B cell (primary cell): ENCODE data around the gene AGO3. TPM values are rescaled to one million over a fixed set of nuclear protein-coding genes. Genes with fewer than 3 reads are reported as not detected.

ENCODE experiments used
- ATAC-seq: fragments of 200-7000 bp; cut with Tn5 transposase; one replicate; pipeline ENCODE4 v1.10.0; 2021; ENCODE audit warnings: low read depth, mild to moderate bottlenecking, moderate number of reproducible peaks, moderate library complexity
- CTCF ChIA-PET: fragments of 350-600 bp; sonication (Branson Sonifier 250); formaldehyde crosslinking; loops from one replicate; lab custom pipeline; 2021; ENCODE audit warnings: antibody characterized with exemption, inconsistent platforms; lab: Charles Lee
- POLR2A ChIA-PET: fragments of 350-600 bp; sonication (Branson Sonifier 250); formaldehyde crosslinking; loops from one replicate; lab custom pipeline; 2021; ENCODE audit warnings: antibody characterized with exemption; lab: Charles Lee
- DNase-seq: peaks from one replicate; pipeline ENCODE4 v3.0.0; 2013
- H2AFZ ChIP-seq: 2 replicates; pipeline ENCODE4 v1.6.1; 2012; ENCODE audit warnings: mild to moderate bottlenecking, low read depth, low read length; ENCODE audit not compliant: insufficient read depth, poor library complexity, severe bottlenecking
- H3K27ac ChIP-seq, 2 donors: 1 replicate in 1 of 2; 2 replicates in 1 of 2; pipeline ENCODE4 v1.5.1; 2012 to 2013; ENCODE audit warnings: low read length in 2 of 2, mild to moderate bottlenecking in 2 of 2, moderate library complexity in 1 of 2
- H3K27me3 ChIP-seq, 4 experiments: fragments of 200-600 bp in 1 of 4; sonication (generic) in 1 of 4; replicated peaks in 1 of 4; 1 replicate in 2 of 4; 2 replicates in 2 of 4; pipeline versions ENCODE4 v1.6.1 to v1.7.0; 2013 to 2016; ENCODE audit warnings: low read length in 3 of 4, mild to moderate bottlenecking in 2 of 4, mixed read lengths in 1 of 4, moderate library complexity in 1 of 4; ENCODE audit not compliant: insufficient read depth in 4 of 4, control insufficient read depth in 3 of 4; ENCODE audit errors: control extremely low read depth in 1 of 4
- H3K36me3 ChIP-seq, 2 experiments: replicated peaks in 1 of 2; 1 replicate in 1 of 2; 2 replicates in 1 of 2; pipeline versions ENCODE4 v1.6.1 to v1.7.1; 2013; ENCODE audit warnings: low read length in 1 of 2; ENCODE audit not compliant: insufficient read depth in 2 of 2, control insufficient read depth in 1 of 2; ENCODE audit errors: control extremely low read depth in 1 of 2, extremely low read depth in 1 of 2
- H3K4me1 ChIP-seq, 2 donors: fragments of 200-600 bp in 1 of 2; sonication (generic) in 1 of 2; 1 replicate in 1 of 2; 2 replicates in 1 of 2; pipeline versions ENCODE4 v1.5.1 to v1.6.1; 2013 to 2017; ENCODE audit warnings: low read length in 2 of 2; ENCODE audit not compliant: control insufficient read depth in 2 of 2, insufficient read depth in 2 of 2
- H3K4me2 ChIP-seq: replicated peaks from 2 replicates; pipeline ENCODE3; 2012; ENCODE audit warnings: mild to moderate bottlenecking, low read depth, low read length; ENCODE audit not compliant: poor library complexity, severe bottlenecking
- H3K4me3 ChIP-seq, 5 experiments: fragments of 200-600 bp in 1 of 5; sonication (generic) in 1 of 5; 1 replicate in 3 of 5; 2 replicates in 2 of 5; pipeline versions ENCODE4 v1.5.1 to v1.7.0; 2011 to 2016; ENCODE audit warnings: low read length in 4 of 5, mild to moderate bottlenecking in 4 of 5, low read depth in 2 of 5, control low read depth in 1 of 5, moderate library complexity in 1 of 5; ENCODE audit not compliant: insufficient read depth in 1 of 5; ENCODE audit errors: control extremely low read depth in 1 of 5, extremely low read depth in 1 of 5
- H3K79me2 ChIP-seq: fragments of 200-600 bp; sonication (generic); one replicate; pipeline ENCODE4 v1.6.0; 2016; ENCODE audit warnings: low read length; ENCODE audit not compliant: control insufficient read depth, insufficient read depth
- H3K9ac ChIP-seq: fragments of 200-600 bp; sonication (generic); 2 replicates; pipeline ENCODE4 v1.6.1; 2017; ENCODE audit warnings: mild to moderate bottlenecking, low read length, moderate library complexity
- H3K9me3 ChIP-seq, 3 donors: one replicate each; pipeline versions ENCODE4 v1.6.1 to v1.7.1; 2013; ENCODE audit warnings: low read length in 2 of 3; ENCODE audit not compliant: control insufficient read depth in 2 of 3, insufficient read depth in 1 of 3; ENCODE audit errors: control extremely low read depth in 1 of 3
- H4K20me1 ChIP-seq: 2 replicates; pipeline ENCODE4 v1.6.0; 2012; ENCODE audit warnings: mild to moderate bottlenecking, low read length; ENCODE audit not compliant: insufficient read depth, control insufficient read depth, poor library complexity, severe bottlenecking
- H3K27ac Mint-ChIP-seq: one replicate; pipeline ENCODE4 v1.8.0; 2021; ENCODE audit warnings: mixed read lengths
- H3K27me3 Mint-ChIP-seq: one replicate; pipeline ENCODE4 v1.8.0; 2021; ENCODE audit warnings: mixed read lengths
- H3K4me1 Mint-ChIP-seq: one replicate; pipeline ENCODE4 v1.8.0; 2021; ENCODE audit warnings: mixed read lengths
- H3K4me3 Mint-ChIP-seq: one replicate; pipeline ENCODE4 v1.8.0; 2021; ENCODE audit warnings: mixed read lengths
- H3K9me3 Mint-ChIP-seq: one replicate; pipeline ENCODE4 v1.8.0; 2022; ENCODE audit warnings: mixed read lengths; ENCODE audit not compliant: insufficient read depth
- CTCF ChIP-seq: fragments of 200-600 bp; IDR thresholded peaks from one replicate; pipeline ENCODE4 v1.8.0; 2022; ENCODE audit warnings: antibody characterized with exemption, mild to moderate bottlenecking
- EZH2 ChIP-seq: IDR thresholded peaks from 2 replicates; pipeline ENCODE4 v1.6.1; 2012; ENCODE audit warnings: borderline replicate concordance, low read depth, mild to moderate bottlenecking, moderate library complexity, low read length; ENCODE audit not compliant: insufficient read depth, poor library complexity, severe bottlenecking
- WGBS: methylation state at CpG from one replicate; pipeline ENCODE4 v1.1.5; 2013; ENCODE audit warnings: missing lambda C conversion rate; ENCODE audit not compliant: insufficient coverage; 5-methylcytosine and 5-hydroxymethylcytosine counted together
- intact Hi-C: fragments of 100-400 bp; cut with micrococcal nuclease; formaldehyde crosslinking; loops from one replicate; pipeline ENCODE4 v1.10.0; 2022
- polyA plus RNA-seq: library from polyadenylated mRNA; depleted of rRNA; stranded (reverse); fragments of >200 nt; gene quantifications from 2 replicates; pipeline ENCODE4 v1.2.3, GENCODE V29; 2012
- total RNA-seq, 2 donors: library from RNA; stranded (reverse); fragments of 120-200 nt in 1 of 2; gene quantifications; 1 replicate in 1 of 2; 2 replicates in 1 of 2; pipeline versions ENCODE4 v1.2.3 to v1.2.4, GENCODE V29; 2013 to 2022

Gene AGO3
- total and polyA plus RNA-seq, 2 donors (not counting 1 experiment from before 2014, with no cell fraction given): 5.1 to 44.9 TPM

DNA sequence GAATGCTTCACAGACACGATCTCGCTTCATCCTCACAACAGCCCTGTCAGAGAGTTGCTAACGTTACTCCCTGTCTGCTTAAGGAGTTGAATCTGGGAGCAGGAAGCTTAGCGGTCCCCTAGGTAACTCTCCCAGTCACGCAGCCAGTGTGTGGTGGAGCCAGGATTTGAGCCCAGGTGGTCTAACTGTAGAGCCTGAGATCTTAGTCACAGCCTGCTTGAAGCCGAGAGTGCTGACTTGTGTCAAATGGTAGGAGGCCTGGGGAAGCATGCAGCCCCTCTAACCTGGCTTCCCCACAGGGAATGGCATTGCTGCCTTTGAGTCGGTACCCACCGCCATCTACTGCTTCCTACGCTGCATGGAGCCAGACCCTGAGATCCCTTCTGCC lies 161.9 kb downstream of the AGO3 start:
- Mint-ChIP-seq H3K4me1 (peaks cover 17% of the 10 kb centered on the region), H3K27me3 (no peaks in the 10 kb centered on the region), H3K9me3 (no peaks in the 10 kb centered on the region), H3K27ac (no peak overlapping the region), H3K4me3 (no peak overlapping the region)
- ATAC-seq: no peak
- Histone ChIP-seq H3K9me3 (no peaks in the 10 kb centered on the region), H3K4me3 (no peak overlapping the region), H3K27me3 (no peaks in the 10 kb centered on the region), H3K9ac (no peak overlapping the region), H2AFZ (no peak overlapping the region), H4K20me1 (no peaks in the 10 kb centered on the region), H3K79me2 (peaks cover 45% of the 10 kb centered on the region), H3K36me3 (peaks cover 0 to 52% of the 10 kb centered on the region in 2 experiments), H3K4me1 (peaks cover 13 to 18% of the 10 kb centered on the region in 2 donors), H3K27ac (no peak overlapping the region), H3K4me2 (no peak overlapping the region)
- intact Hi-C loops: no loop called here
- ChIA-PET CTCF (no interaction called here), POLR2A (no interaction called here)
- DNase-seq: no peak
- TF ChIP-seq CTCF: no peak
- WGBS: 89% methylated on average over 7 of the region's 9 CpGs

DNA sequence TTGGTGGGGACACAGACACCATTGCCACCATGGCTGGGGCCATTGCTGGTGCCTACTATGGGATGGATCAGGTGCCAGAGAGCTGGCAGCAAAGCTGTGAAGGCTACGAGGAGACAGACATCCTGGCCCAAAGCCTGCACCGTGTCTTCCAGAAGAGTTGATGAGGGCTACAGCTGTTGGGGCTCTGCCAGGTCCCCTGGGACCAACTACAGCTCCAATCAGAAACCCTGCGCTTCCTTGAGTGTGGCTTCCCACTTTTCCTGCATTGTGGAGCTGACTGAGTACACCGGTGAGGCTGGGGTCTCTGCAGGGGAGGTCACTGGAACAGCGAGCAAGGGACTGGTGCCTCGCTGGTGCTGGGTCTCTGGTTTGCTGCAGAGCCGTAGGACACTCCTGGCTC lies 162.3 kb downstream of the AGO3 start:
- Histone ChIP-seq H3K9me3 (no peaks in the 10 kb centered on the region), H3K9ac (no peak overlapping the region), H3K27me3 (no peaks in the 10 kb centered on the region), H3K36me3 (peaks cover 0 to 52% of the 10 kb centered on the region in 2 experiments), H4K20me1 (no peaks in the 10 kb centered on the region), H3K4me1 (peaks cover 12 to 14% of the 10 kb centered on the region in 2 donors), H3K4me3 (no peak overlapping the region), H2AFZ (no peak overlapping the region), H3K27ac (no peak overlapping the region), H3K79me2 (peaks cover 40% of the 10 kb centered on the region), H3K4me2 (no peak overlapping the region)
- no peak for TF ChIP-seq EZH2
- no peak for TF ChIP-seq CTCF
- Mint-ChIP-seq H3K4me1 (peaks cover 17% of the 10 kb centered on the region), H3K4me3 (no peak overlapping the region), H3K27ac (no peak overlapping the region), H3K27me3 (no peaks in the 10 kb centered on the region), H3K9me3 (no peaks in the 10 kb centered on the region)
- intact Hi-C loops: no loop called here
- CTCF ChIA-PET: interaction anchor here (2.2 to 2.3 kb wide), 2 partner anchors 95 to 192 kb away, joined by 7 to 8 read pairs; no protein-coding TSS in a partner anchor
- DNase-seq: no peak
- WGBS: 100% methylated on average over 7 of the region's 7 CpGs
- no peak for ATAC-seq
- POLR2A ChIA-PET: no interaction called here
